RWPE2 (cell line): Measurements from ENCODE around the gene FYCO1.

ENCODE experiments used
- ATAC-seq: fragments of 200-7000 bp; cut with Tn5 transposase; 3 replicates; pipeline ENCODE4 v1.9.1; 2021; ENCODE audit warnings: low read depth
- DNase-seq: peaks from one replicate; pipeline ENCODE4 v3.0.0-alpha.2; 2020; ENCODE audit warnings: low spot score
- H3K27ac ChIP-seq: fragments of 450-650 bp; 2 replicates; pipeline ENCODE4 v1.5.1; 2017; ENCODE audit warnings: mild to moderate bottlenecking; ENCODE audit not compliant: poor library complexity, severe bottlenecking
- H3K27me3 ChIP-seq: fragments of 250-450 bp; sonication (Bioruptor Pico); 2 replicates; pipeline ENCODE4 v1.5.1; 2021; ENCODE audit warnings: mild to moderate bottlenecking, moderate library complexity; ENCODE audit not compliant: insufficient read depth, poor library complexity, severe bottlenecking
- H3K36me3 ChIP-seq: fragments of 250-450 bp; sonication (Bioruptor Pico); 2 replicates; pipeline ENCODE4 v1.5.1; 2020; ENCODE audit warnings: low read depth, mild to moderate bottlenecking, moderate library complexity
- H3K4me1 ChIP-seq: fragments of 250-450 bp; sonication (Bioruptor Pico); 2 replicates; pipeline ENCODE4 v1.5.1; 2021; ENCODE audit warnings: mild to moderate bottlenecking, moderate library complexity; ENCODE audit not compliant: insufficient read depth, poor library complexity, severe bottlenecking
- H3K4me3 ChIP-seq: fragments of 250-450 bp; sonication (Bioruptor Pico); 2 replicates; pipeline ENCODE4 v1.5.1; 2021; ENCODE audit warnings: mild to moderate bottlenecking, moderate library complexity; ENCODE audit not compliant: severe bottlenecking
- H3K9me3 ChIP-seq: fragments of 250-450 bp; sonication (Bioruptor Pico); 2 replicates; pipeline ENCODE4 v1.5.1; 2021; ENCODE audit warnings: mild to moderate bottlenecking, moderate library complexity; ENCODE audit not compliant: severe bottlenecking
- CTCF ChIP-seq: fragments of 450-650 bp; IDR thresholded peaks from one replicate; pipeline ENCODE4 v1.5.1; 2017; ENCODE audit warnings: mild to moderate bottlenecking, moderate library complexity; ENCODE audit not compliant: poor library complexity, severe bottlenecking

The FYCO1 gene

GRCh38 chr3:46013316-46014094 lies 17.9 kb upstream of the FYCO1 start:
- no peaks in the 10 kb centered on the region for H3K9me3 ChIP-seq
- ATAC-seq = no peak
- H3K27ac ChIP-seq = no peak overlapping the region
- H3K4me1 ChIP-seq = no peaks in the 10 kb centered on the region
- no peaks in the 10 kb centered on the region for H3K27me3 ChIP-seq
- no peak for DNase-seq
- no peak for TF ChIP-seq CTCF
- no peaks in the 10 kb centered on the region for H3K36me3 ChIP-seq
- no peak overlapping the region for H3K4me3 ChIP-seq

GRCh38 chr3:46012246-46012645 lies 16.6 kb upstream of the FYCO1 start:
- no peaks in the 10 kb centered on the region for H3K4me1 ChIP-seq
- DNase-seq = no peak
- no peaks in the 10 kb centered on the region for H3K9me3 ChIP-seq
- H3K4me3 ChIP-seq = no peak overlapping the region
- no peak for ATAC-seq
- H3K27ac ChIP-seq = no peak overlapping the region
- no peaks in the 10 kb centered on the region for H3K36me3 ChIP-seq
- TF ChIP-seq CTCF = no peak
- H3K27me3 ChIP-seq = no peaks in the 10 kb centered on the region

GRCh38 chr3:46010519-46011113 lies 15.0 kb upstream of the FYCO1 start:
- no peak overlapping the region for H3K27ac ChIP-seq
- H3K4me3 ChIP-seq = no peak overlapping the region
- no peaks in the 10 kb centered on the region for H3K27me3 ChIP-seq
- ATAC-seq (no peak), DNase-seq (no peak)
- no peak for TF ChIP-seq CTCF
- no peaks in the 10 kb centered on the region for H3K36me3 ChIP-seq
- no peaks in the 10 kb centered on the region for H3K4me1 ChIP-seq
- no peaks in the 10 kb centered on the region for H3K9me3 ChIP-seq

- no peaks in the 10 kb centered on the region for H3K27me3 ChIP-seq
- H3K9me3 ChIP-seq = no peaks in the 10 kb centered on the region
- no peak for ATAC-seq
- no peak for TF ChIP-seq CTCF
- no peaks in the 10 kb centered on the region for H3K4me1 ChIP-seq
- no peak for DNase-seq
- no peak overlapping the region for H3K4me3 ChIP-seq
- H3K36me3 ChIP-seq = no peaks in the 10 kb centered on the region
- no peak overlapping the region for H3K27ac ChIP-seq
These were observed 12.4 kb upstream of the FYCO1 start for GRCh38 chr3:46008058-46008457.

GRCh38 chr3:46007280-46007679 lies 11.7 kb upstream of the FYCO1 start:
- DNase-seq (no peak), ATAC-seq (no peak)
- Histone ChIP-seq H3K4me3 (no peak overlapping the region), H3K9me3 (no peaks in the 10 kb centered on the region), H3K27me3 (no peaks in the 10 kb centered on the region), H3K27ac (no peak overlapping the region), H3K4me1 (no peaks in the 10 kb centered on the region), H3K36me3 (no peaks in the 10 kb centered on the region)
- TF ChIP-seq CTCF = no peak
